Endothelial cell of umbilical vein (primary cell): Measurements from ENCODE around the gene OR2D3. TPM values are rescaled to one million over a fixed set of nuclear protein-coding genes. Genes with fewer than 3 reads are reported as not detected.

Experiments used
- BruUV-seq: library from RNA; stranded (reverse); fragments of 400-500 nt; replicated peaks from 2 replicates; lab custom pipeline; 2021; lab: Mats Ljungman, UMichigan
- CTCF ChIA-PET: fragments of 300-600, 350-600 bp; sonication (Branson Sonifier 250); formaldehyde crosslinking; loops from one replicate; lab custom pipeline; 2021; ENCODE audit warnings: antibody characterized with exemption, inconsistent platforms; lab: Charles Lee
- POLR2A ChIA-PET: fragments of 300-600, 350-600 bp; sonication (Branson Sonifier 250); formaldehyde crosslinking; loops from one replicate; lab custom pipeline; 2021; ENCODE audit warnings: antibody characterized with exemption, inconsistent platforms; lab: Charles Lee
- DNase-seq: peaks from one replicate; pipeline ENCODE4 v3.0.0-alpha.2; 2011; ENCODE audit warnings: low read depth, low spot score
- FAIRE-seq: peaks from 2 replicates; lab custom pipeline; 2011; peaks lifted over from hg19 to GRCh38; lab: Jason Lieb, UNC
- H2AFZ ChIP-seq: 2 replicates; pipeline ENCODE4 v1.6.0; 2012; ENCODE audit warnings: low read depth, low read length, control low read depth, inconsistent platforms
- H3K27ac ChIP-seq: 2 replicates; pipeline ENCODE4 v1.5.1; 2011; ENCODE audit warnings: low read depth, mild to moderate bottlenecking, control low read depth, low read length, moderate library complexity; ENCODE audit not compliant: insufficient read depth
- H3K27me3 ChIP-seq, 2 experiments: 2 replicates each; pipeline versions ENCODE4 v1.6.0 to v1.6.1; 2011; ENCODE audit warnings: low read length in 2 of 2, mixed read lengths in 1 of 2; ENCODE audit not compliant: control insufficient read depth in 2 of 2, insufficient read depth in 2 of 2
- H3K36me3 ChIP-seq, 2 experiments: 2 replicates in 1 of 2; 3 replicates in 1 of 2; pipeline ENCODE4 v1.5.1; 2011; ENCODE audit warnings: low read length in 2 of 2, mild to moderate bottlenecking in 1 of 2, moderate library complexity in 1 of 2; ENCODE audit not compliant: control insufficient read depth in 2 of 2, insufficient read depth in 2 of 2; ENCODE audit errors: extremely low read depth in 1 of 2
- H3K4me1 ChIP-seq: 3 replicates; pipeline ENCODE4 v1.5.1; 2011; ENCODE audit warnings: mild to moderate bottlenecking, low read length; ENCODE audit not compliant: control insufficient read depth, insufficient read depth; ENCODE audit errors: extremely low read depth
- H3K4me2 ChIP-seq: 2 replicates; pipeline ENCODE4 v1.6.1; 2011; ENCODE audit warnings: low read length, control low read depth, mixed read lengths; ENCODE audit not compliant: insufficient read depth
- H3K4me3 ChIP-seq, 3 experiments: fragments of 200-600 bp in 1 of 3; sonication (generic), shearing (Covaris generic) in 1 of 3; replicated peaks in 1 of 3; 2 replicates each; pipeline ENCODE4 v1.5.1; 2011 to 2016; ENCODE audit warnings: control low read depth in 3 of 3, low read length in 3 of 3, mild to moderate bottlenecking in 2 of 3, inconsistent platforms in 1 of 3, low read depth in 1 of 3, moderate library complexity in 1 of 3; ENCODE audit not compliant: insufficient read depth in 1 of 3
- H3K79me2 ChIP-seq: 2 replicates; pipeline ENCODE4 v1.6.0; 2012; ENCODE audit warnings: low read length, inconsistent platforms; ENCODE audit not compliant: control insufficient read depth, insufficient read depth
- H3K9ac ChIP-seq: replicated peaks from 2 replicates; pipeline ENCODE3; 2011; ENCODE audit warnings: low read length, control low read depth; ENCODE audit not compliant: insufficient read depth; ENCODE audit errors: extremely low read depth
- H3K9me1 ChIP-seq: replicated peaks from 3 replicates; pipeline ENCODE4 v1.6.0; 2011; ENCODE audit warnings: mild to moderate bottlenecking, low read length; ENCODE audit not compliant: control insufficient read depth, insufficient read depth; ENCODE audit errors: extremely low read depth
- H3K9me3 ChIP-seq: replicated peaks from 2 replicates; pipeline ENCODE4 v1.5.1; 2012; ENCODE audit warnings: low read length, inconsistent platforms; ENCODE audit not compliant: control insufficient read depth, insufficient read depth
- H4K20me1 ChIP-seq: replicated peaks from 2 replicates; pipeline ENCODE3; 2011; ENCODE audit warnings: mild to moderate bottlenecking, low read length; ENCODE audit not compliant: control insufficient read depth, insufficient read depth; ENCODE audit errors: extremely low read depth
- EZH2 ChIP-seq: IDR thresholded peaks from 2 replicates; pipeline ENCODE4 v1.6.1; 2012; ENCODE audit warnings: borderline replicate concordance, low read depth, mild to moderate bottlenecking, moderate library complexity, low read length, inconsistent platforms; ENCODE audit not compliant: severe bottlenecking
- FOS ChIP-seq: IDR thresholded peaks from 2 replicates; pipeline ENCODE4 v1.6.1; 2011; ENCODE audit warnings: mild to moderate bottlenecking, low read length, moderate library complexity, borderline replicate concordance; ENCODE audit not compliant: insufficient read depth
- GATA2 ChIP-seq: IDR thresholded peaks from 2 replicates; pipeline ENCODE4 v1.7.0; 2011; ENCODE audit warnings: low read depth, mild to moderate bottlenecking, moderate library complexity, mixed read lengths, low read length; ENCODE audit not compliant: insufficient read length, insufficient read depth
- JUN ChIP-seq: IDR thresholded peaks from 2 replicates; pipeline ENCODE4 v1.6.1; 2011; ENCODE audit warnings: borderline replicate concordance, low read depth; ENCODE audit not compliant: insufficient read length, insufficient read depth
- MYC ChIP-seq: IDR thresholded peaks from one replicate; pipeline ENCODE4 v1.6.1; 2011; ENCODE audit warnings: mild to moderate bottlenecking, low read depth, low read length
- POLR2A ChIP-seq: IDR thresholded peaks from 2 replicates; pipeline ENCODE4 v1.6.1; 2012; ENCODE audit warnings: low read depth, mild to moderate bottlenecking, control low read depth, low read length
- POLR2AphosphoS5 ChIP-seq: IDR thresholded peaks from 2 replicates; pipeline ENCODE4 v1.6.1; 2012; ENCODE audit warnings: low read depth, mild to moderate bottlenecking, control low read depth, low read length, moderate library complexity; ENCODE audit not compliant: insufficient read depth
- dilution Hi-C: fragments of 300-500 bp; cut with MboI; formaldehyde crosslinking; loops from one replicate; pipeline ENCODE4 v1.15.0; 2019; ENCODE audit warnings: low sequenced_read_pairs; ENCODE audit not compliant: extremely low pct_ligation_motif_present
- intact Hi-C: fragments of 100-400 bp; cut with micrococcal nuclease; formaldehyde crosslinking; loops from one replicate; pipeline ENCODE4 v1.10.0; 2022
- polyA plus RNA-seq, 4 experiments: library from polyadenylated mRNA; depleted of rRNA in 3 of 4; stranded (reverse) in 3 of 4; unstranded in 1 of 4; fragments of >200 nt; gene quantifications; 2 replicates each; pipeline versions ENCODE4 v1.2.1 to v1.2.3, GENCODE V29; 2011 to 2012; ENCODE audit warnings: missing spikeins in 1 of 4
- total RNA-seq: library from RNA; stranded (reverse); gene quantifications from 2 replicates; pipeline ENCODE4 v1.2.3, GENCODE V29; 2021
- TF ChIP-seq, protein P1 (sequence below), 2 donors: IDR thresholded peaks; 1 replicate in 1 of 2; 2 replicates in 1 of 2; pipeline ENCODE4 v1.5.1; 2011; ENCODE audit warnings: low read length in 2 of 2, mild to moderate bottlenecking in 2 of 2, moderate library complexity in 2 of 2, control low read depth in 1 of 2, inconsistent platforms in 1 of 2, low read depth in 1 of 2; ENCODE audit not compliant: insufficient read depth in 1 of 2; ENCODE audit errors: extremely low read depth in 1 of 2
- TF ChIP-seq, protein P2 (sequence below): IDR thresholded peaks from 2 replicates; pipeline ENCODE4 v1.6.1; 2011; ENCODE audit not compliant: insufficient read depth, insufficient read length

Gene OR2D3
- total and polyA plus RNA-seq, 2 donors (not counting 3 experiments of a cell fraction or from before 2014, with no cell fraction given), result not detected

DNA sequence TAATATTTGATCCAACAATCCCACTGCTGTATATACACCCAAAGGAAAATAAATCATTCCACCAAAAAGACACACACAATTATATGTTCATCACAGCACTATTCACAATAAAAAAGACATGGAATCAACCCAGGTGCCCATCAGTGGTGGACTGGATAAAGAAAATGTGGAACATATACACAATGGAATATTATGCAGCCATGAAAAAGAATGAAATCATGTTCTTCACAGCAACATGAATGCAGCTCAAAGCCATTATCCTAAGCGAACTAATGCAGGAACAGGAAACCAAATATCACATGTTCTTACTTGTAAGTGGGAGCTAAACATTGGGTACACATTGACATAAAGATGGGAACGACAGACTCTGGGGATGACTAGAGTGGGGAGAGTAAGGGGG, 1.1 kb upstream of the OR2D3 start:
- Histone ChIP-seq H3K9me1 (no peaks in the 10 kb centered on the region), H3K9me3 (no peaks in the 10 kb centered on the region), H3K27ac (no peak overlapping the region), H3K36me3 (no peaks in the 10 kb centered on the region), H3K79me2 (no peaks in the 10 kb centered on the region), H3K9ac (no peak overlapping the region), H3K27me3 (no peaks in the 10 kb centered on the region), H3K4me2 (no peak overlapping the region), H3K4me3 (no peak overlapping the region), H3K4me1 (no peaks in the 10 kb centered on the region), H2AFZ (no peak overlapping the region), H4K20me1 (no peaks in the 10 kb centered on the region)
- ChIA-PET CTCF (no interaction called here), POLR2A (no interaction called here)
- FAIRE-seq, result no peak
- dilution Hi-C loops (no loop called here), intact Hi-C loops (no loop called here)
- DNase-seq, result no peak
- no TSS peak for BruUV-seq
- no peak for TF ChIP-seq GATA2
- no peak for TF ChIP-seq POLR2AphosphoS5
- TF ChIP-seq FOS, result no peak
- TF ChIP-seq, protein P1, sequence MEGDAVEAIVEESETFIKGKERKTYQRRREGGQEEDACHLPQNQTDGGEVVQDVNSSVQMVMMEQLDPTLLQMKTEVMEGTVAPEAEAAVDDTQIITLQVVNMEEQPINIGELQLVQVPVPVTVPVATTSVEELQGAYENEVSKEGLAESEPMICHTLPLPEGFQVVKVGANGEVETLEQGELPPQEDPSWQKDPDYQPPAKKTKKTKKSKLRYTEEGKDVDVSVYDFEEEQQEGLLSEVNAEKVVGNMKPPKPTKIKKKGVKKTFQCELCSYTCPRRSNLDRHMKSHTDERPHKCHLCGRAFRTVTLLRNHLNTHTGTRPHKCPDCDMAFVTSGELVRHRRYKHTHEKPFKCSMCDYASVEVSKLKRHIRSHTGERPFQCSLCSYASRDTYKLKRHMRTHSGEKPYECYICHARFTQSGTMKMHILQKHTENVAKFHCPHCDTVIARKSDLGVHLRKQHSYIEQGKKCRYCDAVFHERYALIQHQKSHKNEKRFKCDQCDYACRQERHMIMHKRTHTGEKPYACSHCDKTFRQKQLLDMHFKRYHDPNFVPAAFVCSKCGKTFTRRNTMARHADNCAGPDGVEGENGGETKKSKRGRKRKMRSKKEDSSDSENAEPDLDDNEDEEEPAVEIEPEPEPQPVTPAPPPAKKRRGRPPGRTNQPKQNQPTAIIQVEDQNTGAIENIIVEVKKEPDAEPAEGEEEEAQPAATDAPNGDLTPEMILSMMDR (IDR thresholded peaks at IDR 0.05; ENCODE audit: extremely low read depth in 1 of 2, insufficient read depth in 1 of 2, low read depth in 1 of 2, low read length in 2 of 2), result no peak
- TF ChIP-seq EZH2, result no peak
- no peak for TF ChIP-seq JUN
- no peak for TF ChIP-seq POLR2A
- TF ChIP-seq, protein P2, sequence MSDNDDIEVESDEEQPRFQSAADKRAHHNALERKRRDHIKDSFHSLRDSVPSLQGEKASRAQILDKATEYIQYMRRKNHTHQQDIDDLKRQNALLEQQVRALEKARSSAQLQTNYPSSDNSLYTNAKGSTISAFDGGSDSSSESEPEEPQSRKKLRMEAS, result no peak
- no peak for TF ChIP-seq MYC
